Right lobe of liver (tissue), 6 donors: ENCODE results near the gene DAD1. TPM values are rescaled to one million over a fixed set of nuclear protein-coding genes. Genes with fewer than 3 reads are reported as not detected.
A peak's percentile ranks its signal among the peaks of the same experiment; 100 is the strongest.

Experiments
- ATAC-seq, 4 donors: fragments of 200-7000 bp; cut with Tn5 transposase; one replicate each; pipeline ENCODE4 v1.9.1; 2020; ENCODE audit warnings: mild to moderate bottlenecking in 4 of 4, moderate library complexity in 4 of 4
- DNase-seq, 3 donors: peaks; one replicate each; pipeline ENCODE4 v3.0.0-alpha.2; 2020
- H3K27ac ChIP-seq, 3 donors: fragments of 200-600 bp; one replicate each; pipeline ENCODE4 v1.8.0; 2022
- H3K27me3 ChIP-seq, 2 donors: fragments of 200-600 bp; one replicate each; pipeline ENCODE4 v1.8.0; 2022
- H3K36me3 ChIP-seq, 4 donors: fragments of 200-600 bp; sonication (generic) in 1 of 4; one replicate each; pipeline versions ENCODE4 v1.5.1 to v1.8.0; 2017 to 2022; ENCODE audit warnings: control low read depth in 1 of 4
- H3K4me1 ChIP-seq, 4 donors: fragments of 200-600 bp; sonication (generic) in 1 of 4; one replicate each; pipeline versions ENCODE4 v1.5.1 to v1.8.0; 2017 to 2022; ENCODE audit warnings: control low read depth in 1 of 4
- H3K4me3 ChIP-seq, 3 donors: fragments of 200-600 bp; one replicate each; pipeline ENCODE4 v1.8.0; 2022
- H3K9me3 ChIP-seq, 4 donors: fragments of 200-600 bp; sonication (generic) in 1 of 4; one replicate each; pipeline versions ENCODE4 v1.5.1 to v1.8.0; 2017 to 2022; ENCODE audit warnings: control low read depth in 1 of 4
- CTCF ChIP-seq, 4 donors: fragments of 200-600 bp in 3 of 4; fragments of 450-650 bp in 1 of 4; IDR thresholded peaks; one replicate each; pipeline versions ENCODE4 v1.5.1 to v1.8.0; 2016 to 2022; ENCODE audit warnings: antibody characterized with exemption in 4 of 4, mild to moderate bottlenecking in 2 of 4
- POLR2A ChIP-seq: fragments of 450-650 bp; IDR thresholded peaks from one replicate; pipeline ENCODE4 v1.6.1; 2017; ENCODE audit warnings: antibody characterized with exemption, mild to moderate bottlenecking
- WGBS: methylation state at CpG from one replicate; pipeline ENCODE4 v1.1.6; 2018; ENCODE audit warnings: low coverage, low lambda C conversion rate; ENCODE audit not compliant: insufficient coverage; ENCODE audit errors: missing lambda C conversion rate; 5-methylcytosine and 5-hydroxymethylcytosine counted together
- intact Hi-C, 2 donors: fragments of 100-400 bp; cut with DNase I; formaldehyde crosslinking; loops; one replicate each; pipeline versions ENCODE4 v1.11.2 to v1.14.1; 2022
- total RNA-seq, 6 experiments: library from RNA; depleted of rRNA in 2 of 6; stranded (reverse); fragments of >200 nt in 2 of 6; fragmentation: NEBNext Ultra II Directional in 3 of 6; extraction: Animal tissue kit (Norgen Biotek cat#: 25700) in 3 of 6; gene quantifications; one replicate each; pipeline versions ENCODE4 v1.1.0 to v1.2.4, GENCODE V29; 2016 to 2023
- donor health status: DM: no; HTN: yes; CAD: no.
- donor health status: DM: no; HTN: no; CAD: no.
- donor health status: DM: no; HTN: no; CAD: no.
- donor health status: DM: no; HTN: yes; CAD: no.
- donor health status: DM: no; HTN: yes; CAD: no.

The DAD1 gene
- total RNA-seq, 6 experiments from 2014 or later = 107 to 249 (median 133) TPM

GRCh38 chr14:22524784-22525161 is 64.3 kb downstream of the DAD1 start:
- ATAC-seq (no peak), DNase-seq (no peak)
- no peak for TF ChIP-seq POLR2A
- no peak for TF ChIP-seq CTCF (IDR thresholded peaks at IDR 0.05)
- peaks cover 0 to 10% (median 5%) of the 10 kb centered on the region in 4 donors for H3K4me1 ChIP-seq
- no peaks in the 10 kb centered on the region for H3K9me3 ChIP-seq
- H3K27me3 ChIP-seq = no peaks in the 10 kb centered on the region
- no peaks in the 10 kb centered on the region for H3K36me3 ChIP-seq
- no peak overlapping the region for H3K4me3 ChIP-seq
- no peak overlapping the region for H3K27ac ChIP-seq
- intact Hi-C loops = no loop called here

- 80% methylated on average over 11 of the region's 11 CpGs for WGBS
- H3K36me3 ChIP-seq = no peaks in the 10 kb centered on the region
- DNase-seq (no peak), ATAC-seq (no peak)
- no peak overlapping the region for H3K27ac ChIP-seq
- H3K4me3 ChIP-seq = no peak overlapping the region
- no peaks in the 10 kb centered on the region for H3K9me3 ChIP-seq
- intact Hi-C loops = no loop called here
- TF ChIP-seq CTCF (IDR thresholded peaks at IDR 0.05) (no peak), POLR2A (no peak)
- H3K27me3 ChIP-seq = no peaks in the 10 kb centered on the region
- H3K4me1 ChIP-seq = peaks cover 0 to 10% (median 5%) of the 10 kb centered on the region in 4 donors
Observed at GRCh38 chr14:22524115-22524783, 64.8 kb downstream of the DAD1 start.

- intact Hi-C loops = no loop called here
- Histone ChIP-seq H3K36me3 (no peaks in the 10 kb centered on the region), H3K9me3 (no peaks in the 10 kb centered on the region), H3K4me3 (no peak overlapping the region), H3K27ac (no peak overlapping the region), H3K27me3 (no peaks in the 10 kb centered on the region), H3K4me1 (peaks cover 0 to 10% (median 5%) of the 10 kb centered on the region in 4 donors)
- ATAC-seq (no peak), DNase-seq (no peak)
- TF ChIP-seq POLR2A (no peak), CTCF (IDR thresholded peaks at IDR 0.05) (no peak)
Observed at GRCh38 chr14:22523283-22523682, 65.7 kb downstream of the DAD1 start.

- DNase-seq (no peak), ATAC-seq (no peak)
- intact Hi-C loops = no loop called here
- H3K4me1 ChIP-seq = peaks cover 0 to 10% (median 5%) of the 10 kb centered on the region in 4 donors
- H3K36me3 ChIP-seq = no peaks in the 10 kb centered on the region
- WGBS = 24% methylated on average over 1 of the region's 1 CpG
- no peak overlapping the region for H3K4me3 ChIP-seq
- TF ChIP-seq CTCF (IDR thresholded peaks at IDR 0.05) (no peak), POLR2A (no peak)
- H3K27ac ChIP-seq = peak overlapping the region in 2 of 3 donors; percentile 30 to 50
- no peaks in the 10 kb centered on the region for H3K27me3 ChIP-seq
- H3K9me3 ChIP-seq = no peaks in the 10 kb centered on the region
Observed at GRCh38 chr14:22522466-22522957, 66.5 kb downstream of the DAD1 start.
